H1 (cell line): Measurements from ENCODE around the gene FMO4. TPM values are rescaled to one million over a fixed set of nuclear protein-coding genes. Genes with fewer than 3 reads are reported as not detected.

ENCODE experiments used
- CTCF ChIA-PET: fragments of 300-600 bp; sonication (Branson Sonifier 250); formaldehyde crosslinking; loops from one replicate; lab custom pipeline; 2021; ENCODE audit not compliant: partially characterized antibody; lab: Charles Lee
- POLR2A ChIA-PET: fragments of 300-600 bp; sonication (Branson Sonifier 250); formaldehyde crosslinking; loops from one replicate; lab custom pipeline; 2021; ENCODE audit warnings: inconsistent platforms; ENCODE audit not compliant: partially characterized antibody; lab: Charles Lee
- DNase-seq, 2 experiments: peaks; one replicate each; pipeline versions ENCODE4 v3.0.0 to v3.0.0-alpha.2; 2010 to 2022; ENCODE audit warnings: low spot score in 2 of 2, low read depth in 1 of 2, mixed read lengths in 1 of 2
- FAIRE-seq: peaks from 2 replicates; lab custom pipeline; 2011; peaks lifted over from hg19 to GRCh38; lab: Jason Lieb, UNC
- H2AFZ ChIP-seq: 2 replicates; pipeline ENCODE4 v1.8.1; 2012; ENCODE audit warnings: low read length, inconsistent platforms
- H2AK5ac ChIP-seq: 2 replicates; pipeline ENCODE4 v1.6.1; 2013; ENCODE audit warnings: low read depth, low read length
- H2BK120ac ChIP-seq: replicated peaks from 2 replicates; pipeline ENCODE3; 2013; ENCODE audit warnings: low read depth, low read length, inconsistent platforms
- H2BK12ac ChIP-seq: 2 replicates; pipeline ENCODE4 v1.6.1; 2013; ENCODE audit warnings: low read depth, low read length
- H2BK15ac ChIP-seq: 2 replicates; pipeline ENCODE4 v1.6.1; 2013; ENCODE audit warnings: low read length
- H2BK20ac ChIP-seq: 2 replicates; pipeline ENCODE4 v1.6.1; 2013; ENCODE audit warnings: low read length
- H2BK5ac ChIP-seq: 2 replicates; pipeline ENCODE4 v1.6.1; 2013; ENCODE audit warnings: low read depth, low read length
- H3K14ac ChIP-seq: 2 replicates; pipeline ENCODE4 v1.6.1; 2013; ENCODE audit warnings: inconsistent platforms; ENCODE audit not compliant: insufficient read length
- H3K18ac ChIP-seq: 2 replicates; pipeline ENCODE4 v1.6.1; 2013; ENCODE audit warnings: low read length; ENCODE audit errors: extremely low read depth
- H3K23ac ChIP-seq: 2 replicates; pipeline ENCODE4 v1.6.1; 2013; ENCODE audit warnings: inconsistent platforms; ENCODE audit not compliant: insufficient read length
- H3K23me2 ChIP-seq: 2 replicates; pipeline ENCODE4 v1.6.1; 2013; ENCODE audit warnings: low read depth, low read length
- H3K27ac ChIP-seq: 2 replicates; pipeline ENCODE4 v1.6.1; 2011; ENCODE audit warnings: low read depth, low read length, inconsistent platforms
- H3K27me3 ChIP-seq, 4 experiments: replicated peaks in 1 of 4; 1 replicate in 1 of 4; 2 replicates in 3 of 4; pipeline versions ENCODE4 v1.6.1 to v1.8.1; 2011 to 2013; ENCODE audit warnings: low read length in 3 of 4, mild to moderate bottlenecking in 3 of 4, inconsistent platforms in 2 of 4, mixed read lengths in 2 of 4, moderate library complexity in 1 of 4; ENCODE audit not compliant: control insufficient read depth in 3 of 4, insufficient read depth in 3 of 4; ENCODE audit errors: extremely low read depth in 1 of 4
- H3K36me3 ChIP-seq, 4 experiments: 2 replicates each; pipeline versions ENCODE4 v1.6.1 to v1.8.1; 2011 to 2013; ENCODE audit warnings: mild to moderate bottlenecking in 4 of 4, low read length in 3 of 4, moderate library complexity in 2 of 4, control low read depth in 1 of 4, inconsistent platforms in 1 of 4; ENCODE audit not compliant: insufficient read depth in 4 of 4, control insufficient read depth in 2 of 4
- H3K4ac ChIP-seq: replicated peaks from 2 replicates; pipeline ENCODE3; 2013; ENCODE audit warnings: low read length, low read depth, mixed read lengths, inconsistent platforms; ENCODE audit not compliant: insufficient read length
- H3K4me1 ChIP-seq, 4 experiments: replicated peaks in 1 of 4; 1 replicate in 1 of 4; 2 replicates in 3 of 4; pipeline versions ENCODE4 v1.6.1 to v1.8.1; 2011 to 2013; ENCODE audit warnings: low read length in 3 of 4, inconsistent platforms in 2 of 4, mixed read lengths in 1 of 4; ENCODE audit not compliant: insufficient read depth in 4 of 4, control insufficient read depth in 3 of 4
- H3K4me2 ChIP-seq, 2 experiments: 2 replicates each; pipeline versions ENCODE4 v1.6.1 to v1.8.1; 2011 to 2013; ENCODE audit warnings: low read depth in 2 of 2, low read length in 2 of 2, control low read depth in 1 of 2, inconsistent platforms in 1 of 2, mild to moderate bottlenecking in 1 of 2; ENCODE audit not compliant: insufficient read depth in 1 of 2
- H3K4me3 ChIP-seq, 4 experiments: fragments of 200-600, 300-600 bp in 1 of 4; sonication (generic), shearing (Covaris generic), sonication (Bioruptor Twin) in 1 of 4; 2 replicates each; pipeline versions ENCODE4 v1.5.1 to v1.8.1; 2011 to 2016; ENCODE audit warnings: low read length in 4 of 4, low read depth in 3 of 4, control low read depth in 2 of 4, inconsistent platforms in 2 of 4, mild to moderate bottlenecking in 2 of 4, mixed read lengths in 1 of 4, moderate library complexity in 1 of 4; ENCODE audit not compliant: insufficient read depth in 2 of 4; ENCODE audit errors: extremely low read depth in 1 of 4
- H3K56ac ChIP-seq: replicated peaks from 2 replicates; pipeline ENCODE3; 2013; ENCODE audit warnings: low read depth, mild to moderate bottlenecking, mixed read lengths, low read length, inconsistent platforms; ENCODE audit not compliant: insufficient read length
- H3K79me1 ChIP-seq: 2 replicates; pipeline ENCODE4 v1.6.1; 2013; ENCODE audit warnings: low read depth, low read length, control low read depth
- H3K79me2 ChIP-seq, 2 experiments: 2 replicates each; pipeline versions ENCODE4 v1.6.1 to v1.8.1; 2012 to 2013; ENCODE audit warnings: low read length in 2 of 2, mild to moderate bottlenecking in 2 of 2, inconsistent platforms in 1 of 2; ENCODE audit not compliant: insufficient read depth in 2 of 2, control insufficient read depth in 1 of 2
- H3K9ac ChIP-seq, 4 experiments: replicated peaks in 1 of 4; 1 replicate in 1 of 4; 2 replicates in 3 of 4; pipeline versions ENCODE4 v1.6.1 to v1.8.1; 2011 to 2013; ENCODE audit warnings: low read depth in 3 of 4, low read length in 3 of 4, control low read depth in 2 of 4, mild to moderate bottlenecking in 2 of 4, moderate library complexity in 2 of 4, inconsistent platforms in 1 of 4; ENCODE audit errors: extremely low read depth in 1 of 4
- H3K9me3 ChIP-seq, 2 experiments: 2 replicates each; pipeline versions ENCODE4 v1.6.1 to v1.8.1; 2012 to 2013; ENCODE audit warnings: mild to moderate bottlenecking in 2 of 2, moderate library complexity in 2 of 2, control low read depth in 1 of 2, inconsistent platforms in 1 of 2, low read depth in 1 of 2, low read length in 1 of 2, mixed read lengths in 1 of 2; ENCODE audit not compliant: insufficient read depth in 2 of 2
- H4K20me1 ChIP-seq, 2 experiments: replicated peaks in 1 of 2; 2 replicates each; pipeline versions ENCODE3 to v1.8.1; 2011 to 2013; ENCODE audit warnings: inconsistent platforms in 2 of 2, low read length in 2 of 2, mild to moderate bottlenecking in 1 of 2; ENCODE audit not compliant: insufficient read depth in 2 of 2, control insufficient read depth in 1 of 2
- H4K5ac ChIP-seq: 2 replicates; pipeline ENCODE4 v1.6.1; 2013; ENCODE audit warnings: low read length, low read depth, mixed read lengths, inconsistent platforms; ENCODE audit not compliant: insufficient read length
- H4K8ac ChIP-seq: 2 replicates; pipeline ENCODE4 v1.8.0; 2013; ENCODE audit warnings: mild to moderate bottlenecking, moderate library complexity, low read length, inconsistent platforms; ENCODE audit not compliant: insufficient read depth; ENCODE audit errors: extremely low read depth
- H4K91ac ChIP-seq: replicated peaks from 2 replicates; pipeline ENCODE3; 2013; ENCODE audit warnings: low read length, mixed read lengths, inconsistent platforms; ENCODE audit not compliant: insufficient read length
- CBX5 ChIP-seq: fragments of 300-800, 300-1000 bp; sonication (generic); IDR thresholded peaks from 2 replicates; pipeline ENCODE4 v1.7.1; 2016; ENCODE audit warnings: antibody characterized with exemption, low read length, low read depth
- CTBP2 ChIP-seq: IDR thresholded peaks from 2 replicates; pipeline ENCODE4 v1.7.0; 2011; ENCODE audit warnings: borderline replicate concordance, mild to moderate bottlenecking, moderate library complexity, mixed read lengths, low read length; ENCODE audit not compliant: insufficient read depth, insufficient read length
- EZH2 ChIP-seq: fragments of 200-600 bp; sonication (generic); IDR thresholded peaks from 2 replicates; pipeline ENCODE4 v1.7.1; 2012; ENCODE audit warnings: low read depth, mild to moderate bottlenecking, moderate library complexity, low read length, inconsistent platforms; ENCODE audit not compliant: severe bottlenecking
- KDM5A ChIP-seq: fragments of 200-600 bp; IDR thresholded peaks from 2 replicates; pipeline ENCODE4 v1.7.1; 2012; ENCODE audit warnings: mild to moderate bottlenecking, low read length, inconsistent platforms, mixed read lengths
- NANOG ChIP-seq: IDR thresholded peaks from 2 replicates; pipeline ENCODE4 v1.6.1; 2011; ENCODE audit warnings: low read length, low read depth, mild to moderate bottlenecking, inconsistent platforms; ENCODE audit not compliant: insufficient read depth, poor library complexity, severe bottlenecking
- PHF8 ChIP-seq: fragments of 200-600 bp; sonication (generic); conservative IDR thresholded peaks from 2 replicates; pipeline ENCODE4 v1.7.1; 2012; ENCODE audit warnings: low read depth, mild to moderate bottlenecking, inconsistent platforms, low read length, moderate library complexity
- POLR2A ChIP-seq, 2 experiments: IDR thresholded peaks; 1 replicate in 1 of 2; 2 replicates in 1 of 2; pipeline ENCODE4 v1.6.1; 2011; ENCODE audit warnings: low read depth in 2 of 2, low read length in 2 of 2, mild to moderate bottlenecking in 2 of 2; ENCODE audit errors: control extremely low read depth in 1 of 2
- POU5F1 ChIP-seq: IDR thresholded peaks from 2 replicates; pipeline ENCODE4 v1.6.1; 2011; ENCODE audit warnings: low read depth, mild to moderate bottlenecking, low read length, moderate library complexity
- SIN3A ChIP-seq, 2 experiments: IDR thresholded peaks in 1 of 2; conservative IDR thresholded peaks in 1 of 2; 2 replicates each; pipeline ENCODE4 v1.6.1; 2011 to 2012; ENCODE audit warnings: low read length in 2 of 2, improper control_type of control experiment in 1 of 2, low read depth in 1 of 2, mild to moderate bottlenecking in 1 of 2
- WGBS, 2 experiments: shearing (Covaris generic) in 1 of 2; methylation state at CpG; one replicate each; pipeline versions ENCODE4 v1.1.6 to v1.1.7; 2013 to 2015; ENCODE audit warnings: low lambda C conversion rate in 2 of 2, mixed read lengths in 2 of 2, inconsistent platforms in 1 of 2, low coverage in 1 of 2, missing lambda C conversion rate in 1 of 2; ENCODE audit not compliant: insufficient replicate concordance in 2 of 2, insufficient coverage in 1 of 2, insufficient read length in 1 of 2; ENCODE audit errors: extremely low coverage in 1 of 2, missing lambda C conversion rate in 1 of 2; 5-methylcytosine and 5-hydroxymethylcytosine counted together
- polyA plus RNA-seq, 7 experiments: library from polyadenylated mRNA; depleted of rRNA in 3 of 7; stranded (reverse) in 5 of 7; unstranded in 2 of 7; fragments of >200 nt in 5 of 7; fragments of 200-250 nt in 2 of 7; gene quantifications; 1 replicate in 5 of 7; 2 replicates in 1 of 7; 4 replicates in 1 of 7; pipeline versions ENCODE4 v1.2.1 to v1.2.3, GENCODE V29; 2011 to 2013; ENCODE audit warnings: missing spikeins in 2 of 7, mixed read lengths in 2 of 7
- total RNA-seq: library from RNA; stranded (reverse); fragmentation: NEBNext Ultra II Directional; extraction: Animal tissue kit (Norgen Biotek cat#: 25700); gene quantifications from 2 replicates; pipeline ENCODE4 v1.2.1, GENCODE V29; 2021
- TF ChIP-seq, protein P1 (sequence below): IDR thresholded peaks from 2 replicates; pipeline ENCODE4 v1.6.1; 2012; ENCODE audit warnings: low read length, inconsistent platforms
- TF ChIP-seq, protein P2 (sequence below): IDR thresholded peaks from 2 replicates; pipeline ENCODE4 v1.6.1; 2011; ENCODE audit warnings: low read depth, mild to moderate bottlenecking, low read length; ENCODE audit not compliant: insufficient read depth

Gene FMO4
- total and polyA plus RNA-seq, 2 of the 8 experiments (the other 6 are each of a cell fraction or from before 2014, with no cell fraction given) = 1.5 to 2.3 TPM

- no peak overlapping the region for H4K5ac ChIP-seq
- H3K56ac ChIP-seq = no peak overlapping the region
- DNase-seq (no peak), FAIRE-seq (no peak)
- H2BK120ac ChIP-seq = no peak overlapping the region
- no peak overlapping the region for H2AK5ac ChIP-seq
- no peak overlapping the region for H3K4me3 ChIP-seq
- H3K4me1 ChIP-seq = no peaks in the 10 kb centered on the region
- H2BK20ac ChIP-seq = no peak overlapping the region
- H3K23me2 ChIP-seq = no peaks in the 10 kb centered on the region
- ChIA-PET POLR2A (interaction anchor here (1.4 kb wide), 1 partner anchor 9 kb away, joined by 3 read pairs; no protein-coding TSS in a partner anchor), CTCF (interaction anchor here (0.6 to 2.7 kb wide), 6 partner anchors 8 to 98 kb away, joined by 3 to 12 read pairs (median 5); partner anchors contain the start of gene FMO4)
- no peak overlapping the region for H4K8ac ChIP-seq
- H3K79me1 ChIP-seq = no peaks in the 10 kb centered on the region
- no peaks in the 10 kb centered on the region for H3K27me3 ChIP-seq
- H3K36me3 ChIP-seq = no peaks in the 10 kb centered on the region
- H3K9ac ChIP-seq = no peak overlapping the region
- H3K18ac ChIP-seq = no peak overlapping the region
- no peak overlapping the region for H3K4me2 ChIP-seq
- no peaks in the 10 kb centered on the region for H4K20me1 ChIP-seq
- 87% methylated on average over 6 of the region's 6 CpGs; no CpG with 5 or more reads in 1 of the 2 experiments for WGBS, 2 experiments
- H3K79me2 ChIP-seq = no peaks in the 10 kb centered on the region
- H3K23ac ChIP-seq = no peak overlapping the region
- no peak overlapping the region for H2BK5ac ChIP-seq
- H3K14ac ChIP-seq = no peak overlapping the region
- no peak overlapping the region for H3K27ac ChIP-seq
- H2AFZ ChIP-seq = no peak overlapping the region
- no peak overlapping the region for H2BK15ac ChIP-seq
- H3K4ac ChIP-seq = no peak overlapping the region
- 0 out of 4 replicates have a peak, but pooled peaks cover 0 to 2% of the 10 kb centered on the region in 2 experiments for H3K9me3 ChIP-seq
- no peak overlapping the region for H4K91ac ChIP-seq
- H2BK12ac ChIP-seq = no peak overlapping the region
- TF ChIP-seq, protein P1, sequence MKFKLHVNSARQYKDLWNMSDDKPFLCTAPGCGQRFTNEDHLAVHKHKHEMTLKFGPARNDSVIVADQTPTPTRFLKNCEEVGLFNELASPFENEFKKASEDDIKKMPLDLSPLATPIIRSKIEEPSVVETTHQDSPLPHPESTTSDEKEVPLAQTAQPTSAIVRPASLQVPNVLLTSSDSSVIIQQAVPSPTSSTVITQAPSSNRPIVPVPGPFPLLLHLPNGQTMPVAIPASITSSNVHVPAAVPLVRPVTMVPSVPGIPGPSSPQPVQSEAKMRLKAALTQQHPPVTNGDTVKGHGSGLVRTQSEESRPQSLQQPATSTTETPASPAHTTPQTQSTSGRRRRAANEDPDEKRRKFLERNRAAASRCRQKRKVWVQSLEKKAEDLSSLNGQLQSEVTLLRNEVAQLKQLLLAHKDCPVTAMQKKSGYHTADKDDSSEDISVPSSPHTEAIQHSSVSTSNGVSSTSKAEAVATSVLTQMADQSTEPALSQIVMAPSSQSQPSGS = no peak
- TF ChIP-seq, protein P2, sequence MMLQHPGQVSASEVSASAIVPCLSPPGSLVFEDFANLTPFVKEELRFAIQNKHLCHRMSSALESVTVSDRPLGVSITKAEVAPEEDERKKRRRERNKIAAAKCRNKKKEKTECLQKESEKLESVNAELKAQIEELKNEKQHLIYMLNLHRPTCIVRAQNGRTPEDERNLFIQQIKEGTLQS = no peak
- TF ChIP-seq CTBP2 = no peak
- no peak for TF ChIP-seq POLR2A (IDR thresholded peaks at IDR 0.05; ENCODE audit: control extremely low read depth in 1 of 2, low read depth in 2 of 2, low read length in 2 of 2)
- no peak for TF ChIP-seq POU5F1
- TF ChIP-seq SIN3A (conservative IDR thresholded peaks at IDR 0.05 in 1 of 2, IDR thresholded peaks at IDR 0.05 in 1 of 2; ENCODE audit: low read depth in 1 of 2, low read length in 2 of 2) = no peak
- no peak for TF ChIP-seq NANOG
- no peak for TF ChIP-seq PHF8
- TF ChIP-seq KDM5A = no peak
- no peak for TF ChIP-seq CBX5
- no peak for TF ChIP-seq EZH2
Measured at GRCh38 chr1:171344473-171344820, 30.5 kb downstream of the FMO4 start.
